ENCODE results near the gene MMP2. TPM values are rescaled to one million over a fixed set of nuclear protein-coding genes. Genes with fewer than 3 reads are reported as not detected.

The MMP2 gene
- total and polyA plus RNA-seq, 8 donors: 17.7 to 206 (median 96.7) TPM

GRCh38 chr16:55521792-55522191 is 42.8 kb downstream of the MMP2 start:
- no peak for DNase-seq
- Histone ChIP-seq H3K9me3 (peaks cover 0 to 9% (median 3%) of the 10 kb centered on the region in 4 donors), H3K4me1 (no peaks in the 10 kb centered on the region), H3K27ac (no peak overlapping the region), H3K36me3 (no peaks in the 10 kb centered on the region), H3K4me3 (no peak overlapping the region), H3K27me3 (no peaks in the 10 kb centered on the region)
- WGBS, 5 donors: 0 to 56% (median 36%) methylated on average over 1 of the region's 1 CpG
- TF ChIP-seq EP300 (IDR thresholded peaks at IDR 0.05): no peak
- no peak for TF ChIP-seq POLR2A (IDR thresholded peaks at IDR 0.05)
- no peak for TF ChIP-seq CTCF (IDR thresholded peaks at IDR 0.05)
- TF ChIP-seq POLR2AphosphoS5 (IDR thresholded peaks at IDR 0.05): no peak
- intact Hi-C loops (cut with DNase I; ENCODE audit: low total_unique reads): no loop called here

GRCh38 chr16:55526441-55526840 is 47.4 kb downstream of the MMP2 start:
- Histone ChIP-seq H3K36me3 (peaks cover 0 to 13% (median 6%) of the 10 kb centered on the region in 4 donors), H3K9me3 (peaks cover 0 to 9% (median 3%) of the 10 kb centered on the region in 4 donors), H3K27me3 (no peaks in the 10 kb centered on the region), H3K4me1 (no peaks in the 10 kb centered on the region), H3K27ac (no peak overlapping the region), H3K4me3 (no peak overlapping the region)
- WGBS, 5 donors: 20 to 30% (median 23%) methylated on average over 2 of the region's 2 CpGs
- TF ChIP-seq POLR2AphosphoS5 (IDR thresholded peaks at IDR 0.05) (no peak), POLR2A (IDR thresholded peaks at IDR 0.05) (no peak), CTCF (IDR thresholded peaks at IDR 0.05) (no peak), EP300 (IDR thresholded peaks at IDR 0.05) (no peak)
- DNase-seq: no peak
- intact Hi-C loops (cut with DNase I; ENCODE audit: low total_unique reads): no loop called here

- intact Hi-C loops (cut with DNase I; ENCODE audit: low total_unique reads): no loop called here
- DNase-seq: no peak
- TF ChIP-seq EP300 (IDR thresholded peaks at IDR 0.05) (no peak), POLR2A (IDR thresholded peaks at IDR 0.05) (no peak), POLR2AphosphoS5 (IDR thresholded peaks at IDR 0.05) (no peak), CTCF (IDR thresholded peaks at IDR 0.05) (no peak)
- no peaks in the 10 kb centered on the region for H3K27me3 ChIP-seq
- no peaks in the 10 kb centered on the region for H3K4me1 ChIP-seq
- H3K27ac ChIP-seq: no peak overlapping the region
- peaks cover 0 to 18% (median 8%) of the 10 kb centered on the region in 4 donors for H3K36me3 ChIP-seq
- H3K9me3 ChIP-seq: no peaks in the 10 kb centered on the region
- H3K4me3 ChIP-seq: no peak overlapping the region
Observed at GRCh38 chr16:55527885-55528284, 48.9 kb downstream of the MMP2 start.

GRCh38 chr16:55529018-55529417 is 50.0 kb downstream of the MMP2 start:
- no peak overlapping the region for H3K4me3 ChIP-seq
- H3K4me1 ChIP-seq: no peaks in the 10 kb centered on the region
- intact Hi-C loops (cut with DNase I; ENCODE audit: low total_unique reads): no loop called here
- no peak for DNase-seq
- WGBS, 5 donors: 80 to 86% (median 84%) methylated on average over 2 of the region's 2 CpGs
- TF ChIP-seq CTCF (IDR thresholded peaks at IDR 0.05) (no peak), POLR2AphosphoS5 (IDR thresholded peaks at IDR 0.05) (no peak), POLR2A (IDR thresholded peaks at IDR 0.05) (no peak), EP300 (IDR thresholded peaks at IDR 0.05) (no peak)
- no peak overlapping the region for H3K27ac ChIP-seq
- H3K9me3 ChIP-seq: no peaks in the 10 kb centered on the region
- peaks cover 0 to 18% (median 10%) of the 10 kb centered on the region in 4 donors for H3K36me3 ChIP-seq
- no peaks in the 10 kb centered on the region for H3K27me3 ChIP-seq
